HG02678 (cell line): ENCODE results near the gene FIBCD1.

Source experiments
- ATAC-seq: cut with Tn5 transposase; IDR thresholded peaks from one replicate; pipeline ENCODE4 v1.9.1; 2021; ENCODE audit warnings: mild to moderate bottlenecking, moderate library complexity; ENCODE audit not compliant: unreplicated experiment

FIBCD1 gene

GRCh38 chr9:130923611-130924447 is 15.2 kb downstream of the FIBCD1 start:
- no peak for ATAC-seq

GRCh38 chr9:130922893-130923610 is 16.0 kb downstream of the FIBCD1 start:
- no peak for ATAC-seq

GRCh38 chr9:130921989-130922892 is 16.8 kb downstream of the FIBCD1 start:
- no peak for ATAC-seq

GRCh38 chr9:130921300-130921988 is 17.6 kb downstream of the FIBCD1 start:
- no peak for ATAC-seq

GRCh38 chr9:130920762-130921299 is 18.2 kb downstream of the FIBCD1 start:
- no peak for ATAC-seq

- ATAC-seq, result no peak
Measured at GRCh38 chr9:130920233-130920632, 18.8 kb downstream of the FIBCD1 start.

GRCh38 chr9:130919559-130920145 is 19.4 kb downstream of the FIBCD1 start:
- ATAC-seq, result no peak

- no peak for ATAC-seq
Measured at GRCh38 chr9:130918826-130919558, 20.1 kb downstream of the FIBCD1 start.

- no peak for ATAC-seq
Measured at GRCh38 chr9:130918101-130918825, 20.8 kb downstream of the FIBCD1 start.

- no peak for ATAC-seq
Measured at GRCh38 chr9:130917168-130917960, 21.7 kb downstream of the FIBCD1 start.

GRCh38 chr9:130915096-130915447 is 24.0 kb downstream of the FIBCD1 start:
- ATAC-seq, result no peak

GRCh38 chr9:130914417-130915095 is 24.5 kb downstream of the FIBCD1 start:
- ATAC-seq, result no peak

- ATAC-seq, result no peak
Measured at GRCh38 chr9:130913599-130914416, 25.2 kb downstream of the FIBCD1 start.

- no peak for ATAC-seq
Measured at GRCh38 chr9:130912932-130913598, 26.0 kb downstream of the FIBCD1 start.

GRCh38 chr9:130911254-130912049 is 27.6 kb downstream of the FIBCD1 start:
- ATAC-seq, result no peak
